ENCODE results near the gene ENOPH1.

The ENOPH1 gene

GRCh38 chr4:82457266-82457665, 26.9 kb downstream of the ENOPH1 start:
- H3K27ac ChIP-seq (ENCODE audit: low read length, poor library complexity, severe bottlenecking): no peak overlapping the region
- no peak for DNase-seq
- H4K91ac ChIP-seq (ENCODE audit: low read length): no peak overlapping the region
- peaks cover 23 to 72% of the 10 kb centered on the region in 2 experiments for H3K36me3 ChIP-seq (ENCODE audit: control insufficient read depth in 1 of 2, insufficient read depth in 2 of 2, low read depth in 1 of 2, low read length in 2 of 2)
- H2BK12ac ChIP-seq (ENCODE audit: low read length in 2 of 2): no peak overlapping the region
- no peak overlapping the region for H3K9ac ChIP-seq (ENCODE audit: low read length)
- no peak overlapping the region for H3K14ac ChIP-seq (ENCODE audit: low read length in 2 of 2)
- no peak overlapping the region for H2BK15ac ChIP-seq (ENCODE audit: low read depth, poor library complexity, severe bottlenecking)
- no peaks in the 10 kb centered on the region for H3K27me3 ChIP-seq (ENCODE audit: control insufficient read depth in 1 of 2, insufficient read depth in 1 of 2, low read length in 2 of 2)
- no peak overlapping the region for H2BK120ac ChIP-seq (ENCODE audit: low read depth, low read length)
- no peak overlapping the region for H3K23ac ChIP-seq (ENCODE audit: low read length in 2 of 2)
- H2BK5ac ChIP-seq (ENCODE audit: low read depth, low read length, poor library complexity, severe bottlenecking): no peak overlapping the region
- no peak overlapping the region for H3K4me3 ChIP-seq (ENCODE audit: insufficient read depth in 1 of 2, low read depth in 1 of 2, low read length in 2 of 2)
- H3K4me2 ChIP-seq (ENCODE audit: low read length, poor library complexity, severe bottlenecking): no peak overlapping the region
- no peaks in the 10 kb centered on the region for H3K4me1 ChIP-seq (ENCODE audit: control insufficient read depth, insufficient read depth, low read depth, low read length)
- H4K8ac ChIP-seq (ENCODE audit: low read length): no peak overlapping the region
- no peak overlapping the region for H3K18ac ChIP-seq (ENCODE audit: low read depth in 1 of 2, low read length in 2 of 2)
- no peak overlapping the region for H2AK5ac ChIP-seq (ENCODE audit: low read length, severe bottlenecking)
- peaks cover 18% of the 10 kb centered on the region for H3K79me1 ChIP-seq (replicated peaks; ENCODE audit: low read length, poor library complexity, severe bottlenecking)
- 93% methylated on average over 5 of the region's 7 CpGs for WGBS
- H3K4ac ChIP-seq (ENCODE audit: low read depth in 1 of 2, low read length in 2 of 2): no peak overlapping the region
- no peaks in the 10 kb centered on the region for H3K9me3 ChIP-seq (ENCODE audit: control insufficient read depth, low read length)
- no peak overlapping the region for H2AFZ ChIP-seq (ENCODE audit: low read depth, low read length)

GRCh38 chr4:82458729-82459128, 28.3 kb downstream of the ENOPH1 start:
- no peak overlapping the region for H2AK5ac ChIP-seq (ENCODE audit: low read length, severe bottlenecking)
- no peak overlapping the region for H2BK12ac ChIP-seq (ENCODE audit: low read length in 2 of 2)
- no peak overlapping the region for H3K9ac ChIP-seq (ENCODE audit: low read length)
- H2BK120ac ChIP-seq (ENCODE audit: low read depth, low read length): no peak overlapping the region
- no peaks in the 10 kb centered on the region for H3K4me1 ChIP-seq (ENCODE audit: control insufficient read depth, insufficient read depth, low read depth, low read length)
- H3K4me2 ChIP-seq (ENCODE audit: low read length, poor library complexity, severe bottlenecking): no peak overlapping the region
- DNase-seq: no peak
- no peak overlapping the region for H2AFZ ChIP-seq (ENCODE audit: low read depth, low read length)
- H3K27me3 ChIP-seq (ENCODE audit: control insufficient read depth in 1 of 2, insufficient read depth in 1 of 2, low read length in 2 of 2): no peaks in the 10 kb centered on the region
- no peak overlapping the region for H3K27ac ChIP-seq (ENCODE audit: low read length, poor library complexity, severe bottlenecking)
- WGBS: 75% methylated on average over 2 of the region's 2 CpGs
- peaks cover 16% of the 10 kb centered on the region for H3K79me1 ChIP-seq (replicated peaks; ENCODE audit: low read length, poor library complexity, severe bottlenecking)
- no peak overlapping the region for H3K4me3 ChIP-seq (ENCODE audit: insufficient read depth in 1 of 2, low read depth in 1 of 2, low read length in 2 of 2)
- no peaks in the 10 kb centered on the region for H3K9me3 ChIP-seq (ENCODE audit: control insufficient read depth, low read length)
- H3K23ac ChIP-seq (ENCODE audit: low read length in 2 of 2): no peak overlapping the region
- H3K14ac ChIP-seq (ENCODE audit: low read length in 2 of 2): no peak overlapping the region
- no peak overlapping the region for H4K8ac ChIP-seq (ENCODE audit: low read length)
- no peak overlapping the region for H2BK5ac ChIP-seq (ENCODE audit: low read depth, low read length, poor library complexity, severe bottlenecking)
- no peak overlapping the region for H4K91ac ChIP-seq (ENCODE audit: low read length)
- no peak overlapping the region for H3K18ac ChIP-seq (ENCODE audit: low read depth in 1 of 2, low read length in 2 of 2)
- H2BK15ac ChIP-seq (ENCODE audit: low read depth, poor library complexity, severe bottlenecking): no peak overlapping the region
- H3K4ac ChIP-seq (ENCODE audit: low read depth in 1 of 2, low read length in 2 of 2): no peak overlapping the region
- peaks cover 18 to 68% of the 10 kb centered on the region in 2 experiments for H3K36me3 ChIP-seq (ENCODE audit: control insufficient read depth in 1 of 2, insufficient read depth in 2 of 2, low read depth in 1 of 2, low read length in 2 of 2)

GRCh38 chr4:82461710-82462109, 31.3 kb downstream of the ENOPH1 start:
- H2BK120ac ChIP-seq (ENCODE audit: low read depth, low read length): no peak overlapping the region
- no peak overlapping the region for H3K23ac ChIP-seq (ENCODE audit: low read length in 2 of 2)
- 100% methylated on average over 1 of the region's 2 CpGs for WGBS

GRCh38 chr4:82462415-82462831, 32.0 kb downstream of the ENOPH1 start:
- Histone ChIP-seq H2BK15ac (ENCODE audit: low read depth, poor library complexity, severe bottlenecking) (no peak overlapping the region), H2AFZ (ENCODE audit: low read depth, low read length) (no peak overlapping the region), H4K8ac (ENCODE audit: low read length) (no peak overlapping the region), H2BK5ac (ENCODE audit: low read depth, low read length, poor library complexity, severe bottlenecking) (no peak overlapping the region), H3K79me1 (replicated peaks; ENCODE audit: low read length, poor library complexity, severe bottlenecking) (peaks cover 5% of the 10 kb centered on the region), H3K36me3 (ENCODE audit: control insufficient read depth in 1 of 2, insufficient read depth in 2 of 2, low read depth in 1 of 2, low read length in 2 of 2) (peaks cover 14 to 42% of the 10 kb centered on the region in 2 experiments), H3K4me2 (ENCODE audit: low read length, poor library complexity, severe bottlenecking) (no peak overlapping the region), H3K9me3 (ENCODE audit: control insufficient read depth, low read length) (no peaks in the 10 kb centered on the region), H3K14ac (ENCODE audit: low read length in 2 of 2) (no peak overlapping the region), H2BK120ac (ENCODE audit: low read depth, low read length) (no peak overlapping the region), H3K9ac (ENCODE audit: low read length) (peak overlapping the region; percentile 74), H2AK5ac (ENCODE audit: low read length, severe bottlenecking) (no peak overlapping the region), H3K27ac (ENCODE audit: low read length, poor library complexity, severe bottlenecking) (no peak overlapping the region), H3K4ac (ENCODE audit: low read depth in 1 of 2, low read length in 2 of 2) (no peak overlapping the region), H3K18ac (ENCODE audit: low read depth in 1 of 2, low read length in 2 of 2) (no peak overlapping the region), H3K23ac (ENCODE audit: low read length in 2 of 2) (no peak overlapping the region), H2BK12ac (ENCODE audit: low read length in 2 of 2) (no peak overlapping the region), H3K27me3 (ENCODE audit: control insufficient read depth in 1 of 2, insufficient read depth in 1 of 2, low read length in 2 of 2) (no peaks in the 10 kb centered on the region), H3K4me3 (ENCODE audit: insufficient read depth in 1 of 2, low read depth in 1 of 2, low read length in 2 of 2) (no peak overlapping the region), H3K4me1 (ENCODE audit: control insufficient read depth, insufficient read depth, low read depth, low read length) (no peaks in the 10 kb centered on the region), H4K91ac (ENCODE audit: low read length) (no peak overlapping the region)
- WGBS: 44% methylated on average over 2 of the region's 7 CpGs
- DNase-seq: peak; percentile 82

More at GRCh38 chr4:82461710-82462109, 31.3 kb downstream of the ENOPH1 start:
- Histone ChIP-seq H3K4me3 (ENCODE audit: insufficient read depth in 1 of 2, low read depth in 1 of 2, low read length in 2 of 2) (no peak overlapping the region), H3K4ac (ENCODE audit: low read depth in 1 of 2, low read length in 2 of 2) (no peak overlapping the region), H2AK5ac (ENCODE audit: low read length, severe bottlenecking) (no peak overlapping the region), H3K4me2 (ENCODE audit: low read length, poor library complexity, severe bottlenecking) (no peak overlapping the region), H2BK5ac (ENCODE audit: low read depth, low read length, poor library complexity, severe bottlenecking) (no peak overlapping the region), H3K9me3 (ENCODE audit: control insufficient read depth, low read length) (no peaks in the 10 kb centered on the region), H2AFZ (ENCODE audit: low read depth, low read length) (no peak overlapping the region), H3K36me3 (ENCODE audit: control insufficient read depth in 1 of 2, insufficient read depth in 2 of 2, low read depth in 1 of 2, low read length in 2 of 2) (peaks cover 18 to 49% of the 10 kb centered on the region in 2 experiments), H2BK15ac (ENCODE audit: low read depth, poor library complexity, severe bottlenecking) (no peak overlapping the region), H3K27me3 (ENCODE audit: control insufficient read depth in 1 of 2, insufficient read depth in 1 of 2, low read length in 2 of 2) (no peaks in the 10 kb centered on the region), H4K91ac (ENCODE audit: low read length) (no peak overlapping the region), H3K14ac (ENCODE audit: low read length in 2 of 2) (no peak overlapping the region), H3K9ac (ENCODE audit: low read length) (peak overlapping the region; percentile 74), H3K4me1 (ENCODE audit: control insufficient read depth, insufficient read depth, low read depth, low read length) (no peaks in the 10 kb centered on the region), H4K8ac (ENCODE audit: low read length) (no peak overlapping the region), H2BK12ac (ENCODE audit: low read length in 2 of 2) (no peak overlapping the region), H3K27ac (ENCODE audit: low read length, poor library complexity, severe bottlenecking) (no peak overlapping the region), H3K79me1 (replicated peaks; ENCODE audit: low read length, poor library complexity, severe bottlenecking) (peaks cover 10% of the 10 kb centered on the region), H3K18ac (ENCODE audit: low read depth in 1 of 2, low read length in 2 of 2) (no peak overlapping the region)
- no peak for DNase-seq

All from mesenchymal stem cell (in vitro differentiated cells and primary cell).